HepG2 (cell line): Measurements from ENCODE around the gene ULK4.

Source experiments
- TERF1 ChIP-seq: sonication (generic); formaldehyde crosslinking; IDR thresholded peaks from 2 replicates; pipeline ENCODE4 v1.8.0; 2022; ENCODE audit warnings: mild to moderate bottlenecking, missing genetic modification reagents, moderate library complexity
- ZNF512B ChIP-seq: sonication (generic); formaldehyde crosslinking; IDR thresholded peaks from 2 replicates; pipeline ENCODE4 v1.5.1; 2020; ENCODE audit warnings: missing genetic modification reagents, mild to moderate bottlenecking, borderline replicate concordance

- TF ChIP-seq ZNF512B (CRISPR knock-in tag) (no peak), TERF1 (CRISPR knock-in tag) (no peak)
These were observed 381.5 kb downstream of the ULK4 start for GRCh38 chr3:41580274-41580959.
